NOMO-1 (cell line): ENCODE data around the gene AK1.
"Not testable (repeated sequence)": the region's sequence is repeated elsewhere in the genome, so short reads cannot be mapped to it uniquely, and the experiment has no call there.

ENCODE experiments used
- DNase-seq, 2 experiments: peaks; one replicate each; lab custom pipeline; 2025; ENCODE audit not compliant: unreplicated experiment in 2 of 2; lab: John Stamatoyannopoulos, UW

Gene AK1

DNA sequence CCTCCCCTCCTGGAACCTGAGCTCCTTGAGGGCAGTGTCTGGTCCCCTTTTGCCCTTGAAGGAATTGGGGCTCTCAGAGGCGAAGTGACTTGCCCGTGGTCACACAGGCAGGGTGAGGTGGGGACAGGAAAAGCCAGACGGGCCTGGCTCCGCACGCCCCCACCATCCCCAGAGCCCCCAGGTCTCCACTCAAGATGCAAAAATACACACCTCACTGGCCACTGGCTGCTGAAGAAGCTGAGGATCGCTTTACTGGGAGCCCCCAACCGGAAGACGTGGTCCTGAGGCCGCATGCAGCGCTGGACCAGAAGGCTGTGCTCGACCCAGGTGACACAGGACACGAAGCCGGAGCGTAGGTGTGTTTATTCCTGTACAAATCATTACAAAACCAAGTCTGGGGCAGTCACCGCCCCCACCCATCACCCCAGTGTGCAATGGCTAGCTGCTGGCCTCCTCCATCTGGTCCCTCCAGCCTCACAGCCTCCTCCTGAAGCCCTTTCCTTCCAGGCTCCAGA lies 7.6 kb upstream of the AK1 start:
- DNase-seq = no peak

DNA sequence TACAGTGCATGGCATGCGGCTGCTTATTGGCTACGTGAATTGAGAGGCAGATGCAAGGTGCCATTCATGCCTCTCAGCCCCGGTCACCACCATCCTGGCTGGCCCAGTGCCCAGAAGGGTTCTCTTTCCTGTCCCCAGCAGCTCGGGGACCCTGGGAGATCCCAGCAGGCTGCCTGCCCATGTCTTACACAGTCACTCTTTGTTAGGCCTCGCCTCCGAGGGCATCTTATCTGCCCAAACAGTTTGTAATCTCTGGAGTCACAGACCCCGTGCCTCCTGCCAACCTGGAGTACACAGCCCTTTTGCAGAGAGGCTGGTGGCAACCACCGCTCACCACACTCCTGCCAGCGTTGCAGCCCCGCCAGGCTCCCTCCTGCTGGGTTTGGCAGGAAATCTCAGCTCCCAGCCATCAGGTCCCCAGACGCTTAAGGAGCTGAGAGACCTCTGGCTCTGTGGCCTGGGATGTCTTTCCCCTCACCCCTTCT lies 7.0 kb upstream of the AK1 start:
- no peak for DNase-seq

DNA sequence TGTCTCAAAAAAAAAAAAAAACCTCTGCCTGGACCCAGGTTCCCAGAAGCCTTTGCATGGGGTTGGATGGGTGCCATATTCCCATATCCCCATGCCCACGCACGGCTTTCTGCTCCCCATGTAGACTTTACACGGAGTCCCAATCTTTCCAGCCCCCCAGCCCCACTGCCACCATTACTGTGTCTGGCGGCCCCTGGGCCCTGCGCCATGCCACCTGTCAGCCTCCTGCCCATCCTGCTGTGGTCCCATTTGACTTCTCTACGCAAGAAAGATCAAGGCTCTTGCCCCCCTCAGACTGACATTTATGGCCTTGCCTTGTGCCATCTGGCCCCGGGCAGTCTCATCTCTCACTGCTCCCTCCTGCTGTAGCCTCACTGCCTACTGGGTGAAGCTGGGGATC lies 6.5 kb upstream of the AK1 start:
- no peak for DNase-seq

DNA sequence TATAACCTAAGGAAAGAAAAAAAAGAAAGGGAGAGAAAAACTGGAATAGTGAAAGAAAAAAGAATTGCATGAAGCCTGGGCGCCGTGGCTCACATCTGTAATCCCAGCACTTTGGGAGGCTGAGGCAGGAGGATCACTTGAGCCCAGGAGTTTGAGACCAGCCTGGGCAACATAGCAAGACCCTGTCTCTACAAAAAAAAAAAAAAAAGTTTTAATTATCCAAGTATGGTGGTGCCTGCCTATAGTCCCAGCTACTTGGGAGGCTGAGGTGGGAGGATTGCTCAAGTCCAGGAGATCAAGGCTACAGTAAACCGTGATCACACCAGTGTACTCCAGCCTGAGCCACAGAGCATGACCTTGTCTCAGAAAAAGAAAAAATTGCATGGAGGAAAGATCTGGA lies 4.2 kb upstream of the AK1 start:
- not testable (repeated sequence) for DNase-seq

DNA sequence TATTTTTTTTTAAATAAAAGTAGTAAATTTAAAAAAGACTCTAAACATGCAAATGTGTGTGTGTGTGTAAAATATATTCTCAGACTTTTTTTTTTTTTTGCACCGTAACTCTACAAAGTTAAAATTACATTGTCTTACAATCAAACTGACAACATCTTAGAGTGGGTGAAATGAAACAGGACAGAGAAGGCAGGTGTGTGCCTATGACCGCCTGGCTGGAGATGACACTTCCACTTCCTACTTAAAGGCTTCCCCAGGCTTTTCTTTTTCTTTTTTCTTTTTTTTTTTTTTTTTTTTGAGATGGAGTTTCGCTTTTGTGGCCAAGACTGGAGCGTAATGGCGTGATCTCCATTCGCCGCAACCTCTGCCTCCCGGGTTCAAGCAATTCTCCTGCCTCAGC lies 2.7 kb upstream of the AK1 start:
- no peak for DNase-seq

DNA sequence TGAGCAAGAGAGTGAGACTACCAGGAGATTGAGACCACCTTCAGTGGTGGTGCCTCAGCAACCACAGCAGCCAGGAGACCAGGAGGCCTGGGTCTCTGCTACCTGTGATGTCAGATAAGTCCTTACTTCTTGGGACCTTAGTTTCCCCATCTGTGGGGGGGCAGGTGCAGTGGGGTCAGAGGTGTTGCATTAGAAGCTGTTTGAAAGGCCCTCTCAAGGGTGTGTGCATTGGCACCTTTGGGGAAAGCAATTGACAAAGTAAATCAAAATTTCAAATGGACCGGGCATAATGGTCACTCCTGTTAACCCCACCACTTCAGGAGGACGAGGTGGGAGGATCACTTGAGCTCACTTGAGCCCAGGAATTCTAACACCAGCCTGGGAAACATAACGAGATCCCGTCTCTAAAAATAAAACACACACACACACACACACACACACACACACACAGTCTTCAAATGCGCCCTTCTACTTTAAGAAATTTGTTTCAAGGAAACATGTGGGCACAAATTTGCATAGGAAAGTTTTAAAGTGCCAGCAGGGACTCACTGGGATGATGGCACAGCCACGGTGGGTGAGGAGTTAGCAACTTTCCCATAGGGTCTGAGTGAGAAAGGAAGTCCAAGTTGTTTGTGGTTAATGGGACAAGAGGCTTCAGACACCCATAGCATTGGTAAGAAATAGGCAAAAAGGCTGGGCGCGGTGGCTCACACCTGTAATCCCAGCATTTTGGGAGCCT lies 1.3 kb upstream of the AK1 start:
- no peak for DNase-seq

DNA sequence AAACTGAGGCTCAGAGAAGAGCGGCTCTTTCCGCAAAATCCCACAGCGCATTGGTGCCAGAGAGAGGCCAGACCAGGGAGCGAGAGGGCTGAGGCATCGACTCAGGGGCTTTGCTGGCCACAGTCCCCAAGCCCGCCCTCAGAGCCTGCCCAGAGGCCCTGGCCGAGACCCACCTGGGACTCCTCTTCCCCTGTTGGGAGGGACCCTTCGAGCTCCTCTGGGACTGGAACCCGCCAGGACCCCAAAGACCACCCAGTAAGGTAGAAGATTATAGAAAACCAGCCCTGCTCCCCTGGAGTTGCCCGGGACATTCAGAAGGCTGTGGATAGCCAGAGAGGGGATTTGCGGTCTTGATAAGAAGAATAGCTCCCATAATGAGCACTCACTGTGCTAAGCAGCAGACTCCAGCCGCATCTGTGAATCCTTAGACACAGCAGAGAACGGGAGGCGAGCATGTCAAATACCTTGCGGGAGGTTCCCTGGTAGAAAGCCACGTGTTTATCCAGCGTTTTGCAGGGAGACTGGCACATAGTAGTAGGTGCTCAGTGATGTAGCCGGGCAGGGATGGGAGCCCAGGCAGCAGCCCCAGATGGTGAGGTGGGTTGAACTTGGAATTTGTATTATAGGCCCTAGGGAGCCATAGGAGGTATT lies 651 bp upstream of the AK1 start:
- DNase-seq = no peak

DNA sequence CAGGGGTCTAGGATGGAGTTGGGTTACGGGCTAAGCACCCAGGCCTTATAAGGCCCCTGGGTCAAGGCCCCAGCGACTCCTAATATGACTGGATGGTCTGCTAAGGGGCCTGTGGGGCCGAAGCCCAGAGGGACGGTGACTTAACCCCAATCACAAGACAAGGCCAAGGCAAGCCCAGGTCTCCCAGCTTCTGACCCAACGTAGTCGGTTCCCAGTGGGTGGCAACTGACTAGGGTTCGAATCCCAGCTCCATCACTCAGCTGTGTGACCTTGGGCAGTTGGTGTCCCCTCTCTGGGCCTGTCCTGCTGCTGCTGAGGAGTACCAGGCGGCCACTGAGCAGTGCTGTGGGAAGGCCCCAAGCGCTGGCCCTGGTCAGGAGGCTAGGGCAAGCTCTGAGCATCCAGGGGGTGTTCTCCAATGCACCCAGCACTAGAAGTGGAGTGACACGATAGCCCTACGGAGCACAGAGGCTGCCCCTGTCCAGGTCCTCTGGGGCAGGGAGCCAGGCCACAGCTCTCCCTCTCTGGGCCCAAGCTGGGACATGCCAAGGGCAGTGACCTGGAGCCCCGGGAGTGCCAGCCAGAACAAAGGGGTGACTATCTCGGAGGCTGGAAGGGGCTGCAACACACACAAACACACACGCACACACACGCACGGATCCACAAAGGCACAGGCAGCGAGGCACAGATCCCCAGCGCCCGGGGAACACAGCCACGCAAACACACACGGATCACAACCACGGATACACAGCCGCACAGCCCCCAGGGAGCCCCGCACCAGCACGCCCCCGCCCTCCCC lies 512 bp downstream of the AK1 start:
- no peak for DNase-seq

DNA sequence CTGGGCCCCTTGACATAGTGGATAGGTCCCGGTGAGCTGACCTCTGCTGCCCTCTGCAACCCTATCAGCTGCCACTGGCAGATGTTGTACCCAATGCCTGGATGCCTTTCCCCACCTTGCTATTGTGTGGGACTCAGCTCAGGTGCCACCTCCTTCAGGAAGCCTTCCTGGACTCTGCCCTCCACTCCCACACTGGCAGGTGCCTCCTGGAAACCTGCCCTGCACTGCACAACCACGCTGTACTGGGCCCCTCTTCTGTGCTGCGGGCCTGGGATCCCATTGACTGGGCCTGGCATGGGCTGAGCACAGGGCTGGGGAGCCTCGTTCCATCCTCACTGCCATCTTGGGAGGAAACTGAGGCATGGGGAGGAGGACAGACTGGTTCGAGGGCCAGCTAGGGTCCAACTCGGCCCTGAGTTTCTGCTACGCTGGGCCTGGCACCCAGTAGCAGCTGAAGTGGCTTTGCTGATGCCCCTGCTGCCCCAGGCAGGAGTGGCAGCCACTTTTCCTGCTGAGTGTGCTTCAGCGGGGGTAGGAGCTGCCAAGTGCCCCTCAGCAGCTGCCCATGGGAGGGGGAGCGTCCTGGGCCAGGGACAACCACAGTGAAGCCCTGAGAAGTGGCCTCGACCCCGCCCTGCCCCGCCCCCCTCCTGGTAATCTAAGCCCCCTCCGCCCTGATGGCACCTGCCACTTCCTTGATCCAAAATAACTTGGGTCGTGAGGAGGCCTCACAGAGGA lies 1.3 kb downstream of the AK1 start:
- no peak for DNase-seq

DNA sequence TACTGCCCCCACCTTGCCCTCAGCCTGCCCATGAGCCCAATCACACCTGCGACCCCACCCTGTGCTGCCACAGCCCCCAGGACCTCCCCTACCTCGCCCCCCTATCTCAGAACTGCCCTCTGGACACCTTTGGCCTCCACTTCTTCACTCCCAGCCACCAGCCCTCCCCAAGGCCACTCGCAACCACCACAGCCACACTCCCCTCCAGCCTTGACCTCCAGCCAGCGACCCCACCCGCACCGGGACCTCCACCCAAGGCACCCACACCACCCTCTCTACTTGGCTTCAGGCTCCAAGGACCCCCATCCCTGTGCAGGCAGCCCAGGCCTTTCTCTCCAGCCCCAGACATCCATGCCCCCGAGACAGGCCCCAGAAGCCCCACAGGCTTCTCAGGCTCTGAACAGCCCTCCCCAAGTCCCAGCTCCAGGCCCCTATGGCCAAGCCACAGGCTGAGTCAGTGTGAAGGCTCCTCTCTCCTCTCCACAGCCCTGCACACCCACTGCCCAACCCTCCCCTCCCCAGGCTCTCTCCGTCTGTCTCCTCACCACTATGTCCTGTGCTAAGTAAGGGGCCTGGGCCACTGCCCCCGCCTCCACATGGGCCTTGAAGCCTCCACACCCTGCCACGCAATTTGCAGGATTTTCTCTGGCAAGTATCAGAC lies 2.0 kb downstream of the AK1 start:
- no peak for DNase-seq

DNA sequence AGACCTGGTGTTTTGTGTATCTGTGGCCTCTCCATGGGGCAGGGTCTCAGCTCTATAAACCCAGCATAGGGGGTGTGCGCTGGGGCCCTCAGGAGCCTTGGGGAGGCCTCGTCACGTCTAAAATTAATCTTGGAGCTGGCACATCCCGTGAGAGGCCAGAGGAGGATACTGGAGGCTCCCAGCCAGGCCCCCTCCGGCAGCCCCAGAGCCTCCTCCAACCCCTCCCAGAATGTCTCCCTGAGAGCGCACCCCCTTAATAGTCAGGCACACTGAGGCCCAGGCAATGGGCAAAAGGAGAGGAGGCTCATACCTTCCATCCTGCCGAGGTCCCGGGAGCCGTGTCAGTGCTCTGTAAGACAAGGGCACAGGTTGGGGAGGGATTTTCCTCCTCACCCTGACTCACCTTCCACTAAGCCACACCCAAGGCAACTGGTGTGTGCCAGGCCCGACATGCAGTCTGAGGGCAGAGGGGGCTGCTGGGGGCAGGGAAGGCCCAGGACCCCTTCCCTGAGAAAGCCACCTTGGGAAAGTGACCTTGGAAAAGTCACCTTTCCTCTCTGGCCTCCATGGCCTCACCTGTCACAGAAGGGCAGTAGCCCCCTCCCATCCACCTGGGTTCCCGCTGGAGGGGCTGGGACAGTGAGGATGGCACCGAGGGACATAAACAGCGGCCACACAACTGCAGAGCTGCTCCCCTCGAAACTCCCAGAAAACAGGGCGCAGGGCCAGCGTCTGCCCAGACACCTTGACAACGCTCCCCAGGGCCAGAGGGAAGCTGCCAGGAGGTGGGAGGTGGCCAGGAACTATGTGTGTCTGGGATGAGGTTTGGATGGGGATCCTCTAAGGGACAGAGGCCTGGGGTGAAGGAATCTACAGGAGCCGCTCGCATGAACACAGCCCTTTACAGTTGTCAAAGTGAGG lies 2.9 kb downstream of the AK1 start:
- DNase-seq = no peak

DNA sequence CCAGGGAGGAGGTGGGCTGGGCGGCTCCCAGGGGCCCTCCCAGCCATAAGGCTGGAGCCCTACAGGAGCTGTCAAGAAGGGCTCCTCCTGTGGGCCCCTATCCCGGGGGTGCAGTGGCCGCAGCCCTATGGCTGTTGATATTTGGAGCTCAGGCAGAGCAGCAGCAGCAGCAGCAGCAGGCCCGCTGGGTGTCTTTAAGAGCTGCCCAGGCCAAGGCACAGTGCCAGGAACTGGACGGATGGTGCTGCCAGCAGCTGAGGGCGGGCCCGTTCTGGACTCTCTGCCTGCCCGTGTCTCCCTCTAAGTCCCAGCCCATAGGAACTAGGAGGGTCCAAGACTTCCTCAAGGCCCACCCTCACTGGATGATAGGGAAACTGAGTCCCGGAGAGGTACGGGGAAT lies 3.6 kb downstream of the AK1 start:
- no peak for DNase-seq

DNA sequence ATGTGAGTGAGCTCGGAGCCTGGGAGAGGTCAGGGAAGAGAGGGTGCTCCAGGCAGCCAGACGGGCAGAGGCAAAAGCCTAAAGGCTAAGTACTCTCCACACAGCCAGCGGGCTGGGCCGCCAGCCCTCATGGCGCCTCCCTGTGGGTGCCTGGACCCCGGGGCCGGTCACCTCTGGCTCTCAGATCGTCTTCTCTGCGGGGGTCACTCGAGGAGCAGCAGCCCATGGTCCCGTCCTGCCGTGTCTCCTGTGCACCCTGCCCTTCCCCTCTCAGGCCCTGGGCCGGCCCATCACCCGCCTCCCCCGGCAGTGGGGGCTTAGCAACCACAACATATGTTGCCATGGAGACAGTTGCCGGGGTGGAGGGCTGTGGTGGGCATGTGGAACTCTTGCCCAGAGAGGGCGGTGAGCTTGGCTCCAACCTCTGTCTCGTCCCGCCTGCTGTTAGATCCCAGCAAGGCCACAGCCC lies 4.2 kb downstream of the AK1 start:
- no peak for DNase-seq

DNA sequence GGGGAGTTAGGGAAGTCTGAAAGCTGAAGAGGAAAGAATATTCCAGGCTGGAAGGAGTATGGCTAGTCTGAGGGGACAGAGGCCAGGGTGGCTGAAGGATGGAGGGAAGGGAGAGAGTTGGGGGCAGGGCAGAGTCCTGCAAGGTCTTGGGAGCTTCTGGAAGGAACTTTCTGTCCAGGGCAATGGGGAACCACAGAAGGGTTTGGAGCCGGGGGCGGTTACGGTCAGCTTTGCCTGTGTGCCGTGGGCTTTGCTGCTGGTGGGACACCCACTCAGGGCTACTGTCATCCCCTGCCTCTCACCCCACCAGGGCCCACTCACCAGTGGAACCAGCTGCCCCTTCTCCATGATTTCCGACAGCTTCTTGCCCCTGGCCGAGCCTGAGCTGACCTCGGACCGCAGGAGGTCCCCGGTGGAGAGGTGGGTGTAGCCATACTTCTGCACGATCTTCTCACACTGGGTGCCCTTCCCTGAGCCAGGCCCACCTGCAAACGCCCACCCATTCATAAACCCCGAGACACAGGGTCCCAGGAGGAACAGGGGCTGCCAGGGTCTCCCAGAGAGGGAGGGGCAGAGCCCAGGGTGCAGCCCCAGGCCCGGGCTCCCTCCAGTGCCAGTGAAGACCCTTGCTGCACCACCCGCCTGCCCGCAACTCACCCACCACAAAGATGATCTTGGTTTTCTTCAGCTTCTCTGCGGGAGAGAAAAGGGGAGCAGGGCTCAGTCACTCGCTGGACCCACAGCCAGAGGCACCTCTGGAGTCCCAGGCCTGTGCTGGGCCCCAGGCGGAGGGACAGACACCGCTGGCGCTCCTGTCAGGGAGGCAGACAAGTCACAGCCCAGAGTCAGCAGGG lies 4.9 kb downstream of the AK1 start:
- no peak for DNase-seq

DNA sequence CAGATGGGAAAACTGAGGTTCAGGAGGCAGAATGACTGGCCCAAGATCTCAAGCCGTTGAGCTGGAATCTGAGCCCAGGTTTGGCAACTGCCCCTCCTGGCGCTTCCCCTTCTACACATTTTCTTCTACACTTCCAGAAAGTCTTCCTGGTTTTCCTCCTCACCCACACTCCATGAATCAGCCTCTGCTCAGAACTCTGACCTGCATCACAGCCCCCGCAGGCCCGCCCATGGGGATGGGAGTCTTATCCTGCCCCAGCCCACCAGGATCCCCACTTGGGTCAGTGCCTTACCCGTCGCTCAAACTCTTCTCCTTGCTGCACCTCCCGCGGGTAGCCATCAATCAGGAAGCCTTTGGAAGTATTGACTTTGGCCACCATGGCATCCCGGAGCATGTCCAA lies 5.9 kb downstream of the AK1 start:
- no peak for DNase-seq

DNA sequence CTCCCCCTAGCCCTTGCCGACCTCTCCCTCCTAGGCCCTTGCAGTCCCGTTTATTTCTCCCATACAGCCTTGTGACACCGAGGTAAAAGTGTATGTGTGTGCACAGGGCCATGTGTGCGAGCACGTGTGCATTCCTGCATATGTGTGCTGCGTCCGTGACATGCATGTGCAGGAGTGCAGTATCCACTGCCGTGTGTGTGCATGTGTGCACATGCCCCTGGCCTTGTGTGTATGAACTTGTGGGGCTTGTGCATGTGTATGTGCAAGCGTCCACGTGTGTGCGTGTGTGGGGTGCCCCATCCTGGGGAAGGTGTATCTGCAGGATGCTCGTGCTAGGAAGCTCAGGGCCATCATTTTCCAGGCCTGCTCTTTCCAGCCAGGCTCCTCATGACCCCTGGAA lies 6.6 kb downstream of the AK1 start:
- no peak for DNase-seq

DNA sequence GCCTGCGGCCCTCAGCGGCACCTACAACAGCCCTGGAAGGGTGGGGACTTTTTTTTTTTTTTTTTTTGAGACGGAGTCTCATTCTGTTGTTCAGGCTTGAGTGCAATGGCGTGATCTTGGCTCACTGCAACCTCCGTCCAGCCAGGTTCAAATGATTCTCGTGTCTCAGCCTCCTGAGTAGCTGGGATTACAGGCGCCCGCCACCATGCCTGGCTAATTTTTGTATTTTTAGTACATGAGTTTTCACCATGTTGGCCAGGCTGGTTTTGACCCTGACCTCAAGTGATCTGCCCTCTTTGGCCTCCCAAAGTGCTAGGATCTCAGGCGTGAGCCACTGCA lies 7.4 kb downstream of the AK1 start:
- DNase-seq = not testable (repeated sequence)
